ENCODE measurements around the gene AKT1. TPM values are rescaled to one million over a fixed set of nuclear protein-coding genes. Genes with fewer than 3 reads are reported as not detected.
"Not testable (repeated sequence)": the region's sequence is repeated elsewhere in the genome, so short reads cannot be mapped to it uniquely, and the experiment has no call there.

The AKT1 gene
- total RNA-seq, 1 donor from 2014 or later = 141 TPM

DNA sequence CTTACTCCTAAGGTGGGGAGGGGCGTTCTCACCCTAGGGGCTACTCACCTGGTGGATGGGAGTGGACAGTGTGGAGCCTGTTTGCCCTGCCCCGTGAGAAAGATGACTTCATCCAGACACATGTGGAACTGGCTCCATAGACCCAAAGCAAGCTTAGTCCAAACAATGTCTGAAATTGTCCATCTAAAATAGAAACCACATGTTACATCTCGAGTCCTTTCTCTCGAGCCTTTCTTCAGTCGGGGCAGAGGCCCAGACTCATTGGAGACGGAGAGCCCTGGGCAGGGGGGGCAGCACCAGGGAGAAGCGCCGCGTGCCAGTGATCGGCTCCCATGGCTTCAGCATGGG lies 38.3 kb downstream of the AKT1 start:
- intact Hi-C loops (cut with micrococcal nuclease) = no loop called here

DNA sequence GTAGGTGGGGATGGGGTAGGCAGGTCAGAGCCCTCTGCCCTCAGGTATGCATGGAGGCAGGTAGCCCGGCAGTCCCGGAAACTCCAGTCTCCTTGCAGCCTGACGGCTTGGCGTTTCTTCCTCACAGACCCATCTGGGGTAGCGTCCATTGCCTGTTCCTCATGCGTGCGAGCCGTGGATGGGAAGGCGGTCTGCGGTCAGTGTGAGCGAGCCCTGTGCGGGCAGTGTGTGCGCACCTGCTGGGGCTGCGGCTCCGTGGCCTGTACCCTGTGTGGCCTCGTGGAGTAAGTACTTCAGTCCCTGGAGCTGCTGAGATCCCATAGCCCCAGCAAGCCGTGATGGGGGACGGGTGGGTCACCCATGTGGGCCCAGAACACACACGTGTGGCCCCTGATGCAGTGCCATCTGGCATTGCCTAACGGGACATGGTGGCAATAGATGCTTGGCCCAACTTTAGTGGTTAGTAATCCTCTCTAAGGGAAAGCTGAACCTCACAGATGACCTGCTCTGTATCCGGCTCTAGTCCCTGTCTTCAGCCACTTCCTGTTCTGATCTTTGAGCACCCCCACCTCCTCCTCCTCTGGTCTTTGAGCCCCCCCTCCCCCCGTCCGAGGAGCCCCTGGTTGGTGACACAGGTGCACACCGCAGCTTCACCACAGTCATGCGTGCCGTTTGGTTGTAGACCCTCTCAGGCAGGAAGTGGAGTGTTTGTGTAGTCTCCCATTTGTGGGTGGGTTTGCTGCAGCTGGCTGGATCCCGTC lies 38.9 kb downstream of the AKT1 start:
- intact Hi-C loops (cut with micrococcal nuclease) = no loop called here

DNA sequence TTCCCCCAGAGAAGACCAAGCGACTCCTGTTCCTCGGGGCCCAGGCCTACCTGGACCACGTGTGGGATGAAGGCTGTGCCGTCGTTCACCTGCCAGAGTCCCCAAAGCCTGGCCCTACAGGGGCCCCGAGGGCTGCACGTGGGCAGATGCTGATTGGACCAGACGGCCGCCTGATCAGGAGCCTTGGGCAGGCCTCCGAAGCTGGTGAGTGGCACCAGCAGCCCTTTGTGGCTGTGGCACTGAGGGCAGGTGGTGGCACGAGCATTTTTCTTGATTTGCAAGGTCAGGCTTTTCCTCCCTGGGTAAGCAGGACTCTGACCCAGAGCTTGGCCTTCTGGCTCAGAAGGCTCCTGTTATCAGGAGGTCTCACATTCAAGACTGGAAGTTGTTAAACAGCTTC lies 39.9 kb downstream of the AKT1 start:
- intact Hi-C loops (cut with micrococcal nuclease) = no loop called here

DNA sequence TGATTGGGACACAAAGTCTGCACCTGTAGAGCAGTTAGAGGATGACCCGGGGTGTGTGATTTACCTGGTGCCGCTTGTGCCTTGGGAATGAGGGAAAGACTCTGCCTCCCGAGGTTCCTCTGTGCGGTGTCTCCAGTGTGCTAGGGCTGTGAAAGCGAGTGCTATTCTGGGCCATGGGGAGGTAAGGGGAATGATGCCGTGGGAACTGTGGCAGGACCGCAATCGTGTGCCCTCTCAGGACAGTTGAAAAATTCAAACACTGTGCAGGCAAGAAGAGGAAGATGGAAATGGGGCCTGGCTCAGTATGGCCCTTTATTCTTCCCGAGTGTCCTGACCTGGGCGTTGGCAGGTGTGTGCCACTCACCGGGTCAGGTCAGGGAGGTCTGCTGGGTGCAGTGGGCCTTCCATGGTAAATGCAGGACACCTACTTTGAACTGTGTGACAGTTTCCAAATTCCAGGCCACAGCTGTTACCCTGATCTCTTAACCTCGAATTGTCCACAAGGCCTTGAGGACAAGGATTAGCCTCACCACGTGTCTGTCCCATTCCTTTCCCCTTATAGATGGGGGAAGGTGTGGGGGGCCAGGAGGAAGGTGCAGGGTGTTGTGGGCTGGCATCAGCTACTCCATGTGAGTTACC lies 41.2 kb downstream of the AKT1 start:
- intact Hi-C loops (cut with micrococcal nuclease) = no loop called here

DNA sequence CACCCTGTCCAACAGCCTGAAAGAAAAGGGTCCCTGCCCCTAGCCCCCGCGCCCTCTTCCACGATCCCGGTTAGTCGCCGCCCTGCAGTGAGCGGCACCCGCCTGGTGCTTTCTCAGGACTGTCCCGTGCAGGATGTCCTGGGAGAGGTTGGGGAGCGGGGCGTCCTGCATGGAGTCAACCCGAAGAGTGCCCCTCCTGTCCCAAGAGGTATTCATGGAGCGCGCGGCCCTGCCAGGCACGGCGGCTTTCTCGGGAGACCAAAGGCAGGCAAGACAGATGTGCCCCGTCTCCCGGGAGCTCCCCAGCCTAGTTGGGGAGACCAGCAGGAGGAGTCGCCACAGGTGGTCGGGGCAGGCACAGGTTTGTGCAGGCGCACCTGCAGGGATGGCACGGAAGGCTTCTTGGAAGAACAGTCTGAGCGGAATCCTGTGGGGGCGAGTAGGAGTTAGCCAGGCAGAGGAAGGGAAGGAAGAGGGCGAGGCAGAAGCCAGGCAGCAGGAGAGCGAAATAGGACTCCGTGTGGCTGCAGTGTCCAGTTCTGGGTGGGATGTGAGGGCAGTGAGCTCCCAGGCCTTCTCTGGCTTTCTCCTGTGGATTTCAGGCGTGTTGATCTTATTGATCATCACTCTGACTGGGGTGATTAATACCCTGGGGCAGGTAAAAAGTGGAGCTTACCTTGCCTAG lies 41.9 kb downstream of the AKT1 start:
- intact Hi-C loops (cut with micrococcal nuclease) = loop anchor here (1.0 to 2.0 kb wide), 4 partner anchors 29 to 267 kb away; partner anchors contain the start of genes ADSS1 and CDCA4

DNA sequence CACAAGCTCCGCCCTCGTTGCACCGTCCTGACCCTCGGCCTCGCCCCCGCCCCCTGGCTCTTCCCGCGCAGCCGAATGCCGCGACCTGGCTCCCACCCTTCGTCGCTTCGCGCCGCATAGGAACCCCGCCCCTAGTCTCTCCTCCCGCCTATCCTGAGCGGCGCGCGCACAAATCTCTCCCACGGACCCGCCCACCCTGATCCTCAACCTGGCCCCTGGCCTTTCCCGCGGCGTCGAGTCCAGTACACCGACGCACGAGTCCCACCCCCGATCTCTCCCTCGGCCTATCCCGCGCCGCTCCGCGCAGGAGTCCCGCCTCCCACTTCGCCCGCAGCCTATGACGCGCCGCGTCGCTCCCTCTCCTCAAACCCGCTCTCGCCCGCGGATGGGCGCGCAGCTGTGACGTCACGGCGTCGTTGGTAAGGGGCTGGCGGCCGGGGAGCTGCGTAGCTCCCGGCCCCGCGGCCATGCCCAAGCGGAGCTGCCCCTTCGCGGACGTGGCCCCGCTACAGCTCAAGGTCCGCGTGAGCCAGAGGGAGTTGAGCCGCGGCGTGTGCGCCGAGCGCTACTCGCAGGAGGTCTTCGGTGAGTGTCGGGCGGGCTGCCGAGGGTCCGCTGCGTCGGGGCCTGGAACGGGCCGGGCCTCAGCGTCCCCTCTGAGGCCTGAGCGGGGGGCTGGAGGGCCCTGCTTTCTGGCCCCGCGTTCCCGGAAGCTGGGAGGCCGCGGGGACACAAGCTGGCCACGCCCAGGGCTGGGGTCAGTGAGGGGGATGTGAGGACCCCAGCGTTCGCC lies 42.6 kb downstream of the AKT1 start, which contains the start of gene SIVA1:
Gene SIVA1, plus strand, starts transcription at position 413 of the 793 bp plus-strand sequence. Its CDS starts 55 bp downstream, at position 468.
- intact Hi-C loops (cut with micrococcal nuclease) = loop anchor here (1.0 to 2.0 kb wide), 4 partner anchors 28 to 268 kb away; partner anchors contain the start of genes ADSS1 and CDCA4

DNA sequence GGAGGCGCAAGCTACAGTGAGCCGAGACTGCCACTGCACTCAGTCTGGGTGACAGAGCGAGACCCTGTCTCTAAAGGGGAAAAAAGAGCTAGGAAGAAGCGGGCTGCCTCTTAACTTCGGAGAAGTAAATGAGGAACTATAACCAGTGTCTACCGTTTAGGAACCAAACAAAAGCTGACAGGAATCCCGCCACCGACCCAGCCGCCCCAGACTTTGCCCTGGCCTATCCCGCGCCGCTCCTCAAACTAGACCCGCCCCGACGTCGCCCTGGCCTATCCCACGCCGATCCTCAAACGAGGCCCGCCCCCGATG lies 43.2 kb downstream of the AKT1 start:
- intact Hi-C loops (cut with micrococcal nuclease) = loop anchor here (2.0 kb wide), 3 partner anchors 28 to 268 kb away; partner anchors contain the start of genes ADSS1 and CDCA4

DNA sequence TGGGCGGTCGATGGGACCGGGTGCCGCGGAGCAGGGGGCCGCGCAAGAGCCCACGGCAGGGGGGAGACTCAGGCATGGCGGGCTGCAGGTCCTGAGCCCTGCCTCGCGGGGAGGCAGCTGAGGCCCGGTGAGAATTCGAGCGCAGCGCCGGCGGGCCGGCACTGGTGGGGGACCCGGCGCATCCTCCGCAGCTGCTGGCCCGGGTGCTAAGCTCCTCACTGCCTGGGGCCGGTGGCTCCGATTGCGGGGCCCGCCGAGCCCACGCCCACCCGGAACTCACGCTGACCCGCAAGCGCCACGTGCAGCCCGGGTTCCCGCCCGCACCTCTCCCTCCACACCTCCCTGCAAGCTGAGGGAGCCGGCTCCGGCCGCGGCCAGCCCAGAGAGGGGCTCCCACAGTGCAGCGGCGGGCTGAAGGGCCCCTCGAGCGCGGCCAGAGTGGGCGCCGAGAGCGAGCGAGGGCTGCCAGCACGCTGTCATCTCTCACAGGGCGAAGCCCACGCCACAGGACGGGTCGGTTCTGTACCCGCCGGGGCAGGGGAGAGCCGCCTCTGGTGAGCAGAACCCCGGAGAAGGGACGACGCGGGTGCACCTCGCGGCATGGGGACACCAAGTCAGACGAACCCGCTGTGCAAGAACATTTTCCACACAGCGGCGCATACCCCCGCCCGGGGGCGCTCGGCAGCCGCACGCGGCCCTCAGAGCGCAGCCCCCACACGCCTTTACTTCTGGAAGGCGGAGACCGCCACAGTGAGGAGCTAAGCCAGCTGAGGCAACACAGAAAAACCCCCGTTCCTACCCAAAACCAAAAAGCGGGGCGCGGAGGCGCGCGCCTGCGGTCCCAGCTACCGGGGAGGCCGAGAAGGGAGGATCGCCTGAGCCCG lies 43.8 kb downstream of the AKT1 start:
- intact Hi-C loops (cut with micrococcal nuclease) = loop anchor here (2.0 kb wide), 3 partner anchors 27 to 269 kb away; partner anchors contain the start of genes ADSS1 and CDCA4

DNA sequence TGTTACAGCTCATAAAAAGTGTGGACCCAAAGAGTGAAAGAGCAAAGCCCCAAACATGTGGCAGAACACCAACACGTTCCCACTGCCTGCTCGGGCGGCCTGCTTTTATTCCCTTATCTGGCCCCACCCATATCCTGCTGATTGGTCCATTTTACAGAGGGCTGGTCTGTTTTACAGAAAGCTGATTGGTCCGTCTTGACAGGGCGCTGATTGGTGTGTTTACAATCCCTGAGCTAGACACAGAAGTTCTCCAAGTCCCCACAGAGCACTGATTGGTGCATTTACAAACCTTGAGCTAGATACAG lies 44.8 kb downstream of the AKT1 start:
- intact Hi-C loops (cut with micrococcal nuclease) = not testable (repeated sequence)

DNA sequence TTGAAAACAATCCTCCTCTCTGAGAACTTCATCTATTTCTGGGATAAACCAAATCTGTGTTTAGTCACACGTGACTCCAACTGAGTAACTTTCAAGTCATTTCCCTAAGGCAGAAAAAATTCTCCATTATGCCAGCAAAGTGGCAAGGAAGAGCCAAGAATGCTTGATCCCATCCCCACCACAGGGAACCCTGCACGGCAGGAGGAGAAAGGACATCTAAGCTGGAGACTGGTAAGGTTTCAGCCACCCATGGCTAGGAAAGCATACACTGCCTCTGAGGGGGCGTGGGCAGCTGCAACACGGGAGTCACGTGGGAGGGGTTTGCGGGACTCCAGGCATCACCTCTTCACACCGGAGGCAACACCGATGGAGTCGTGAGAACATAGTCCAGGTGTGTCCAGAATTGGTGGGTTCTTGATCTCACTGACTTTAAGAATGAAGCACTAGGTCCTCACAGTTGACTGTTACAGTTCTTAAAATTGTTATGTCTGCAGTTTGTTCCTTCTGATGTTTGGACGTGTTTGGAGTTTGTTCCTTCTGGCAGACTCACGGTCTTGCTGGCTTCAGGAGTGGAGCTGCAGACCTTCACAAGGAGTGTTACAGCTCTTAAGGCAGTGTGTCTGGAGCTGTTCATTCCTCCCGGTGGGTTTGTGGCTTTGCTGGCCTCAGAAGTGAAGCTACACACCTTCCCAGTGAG lies 45.3 kb downstream of the AKT1 start:
- intact Hi-C loops (cut with micrococcal nuclease) = no loop called here

DNA sequence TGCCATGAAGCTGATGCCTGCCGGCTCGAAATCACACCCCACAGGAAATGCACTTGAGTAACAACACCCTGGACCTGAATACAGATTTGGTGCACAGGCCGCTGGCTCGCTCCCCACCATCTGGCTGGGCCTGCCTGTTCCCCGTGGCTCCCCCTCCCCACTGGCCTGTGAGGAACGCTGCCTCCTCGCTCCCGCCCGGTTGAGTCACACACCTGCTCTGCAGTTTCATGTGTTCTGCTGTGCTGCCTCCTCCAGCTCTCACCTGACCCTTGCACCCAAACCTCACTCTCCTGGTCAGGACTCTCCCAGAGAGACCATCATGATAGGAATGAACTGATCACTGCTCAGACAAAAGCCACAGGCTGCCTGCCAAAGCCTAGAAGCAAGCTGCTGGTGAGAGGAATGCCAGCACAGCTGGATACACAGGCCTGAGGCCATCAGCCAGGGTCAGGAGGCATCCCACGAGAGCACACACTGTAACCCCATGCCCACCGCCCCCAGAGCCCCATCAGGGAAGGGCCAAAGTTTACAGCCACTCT lies 46.4 kb downstream of the AKT1 start:
- intact Hi-C loops (cut with micrococcal nuclease) = no loop called here

DNA sequence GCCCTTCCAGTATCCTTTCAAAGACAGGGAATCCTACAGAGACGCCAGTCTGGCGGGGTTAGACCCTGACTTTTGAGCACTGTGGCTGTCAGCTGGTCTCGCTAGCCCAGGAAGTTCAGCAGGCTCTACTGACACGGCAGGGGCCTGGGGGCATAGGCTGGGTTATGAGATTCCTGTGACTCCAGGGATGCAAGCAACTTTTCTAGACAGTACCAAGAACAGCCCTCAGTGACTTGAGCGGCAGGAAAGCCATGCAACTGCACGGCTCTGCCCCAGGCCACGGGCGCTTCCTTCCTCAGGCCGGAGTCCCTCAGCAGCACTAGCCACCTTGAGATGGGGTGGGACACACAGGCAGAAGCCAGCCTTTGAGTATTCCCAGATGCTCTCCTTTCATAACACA lies 47.7 kb downstream of the AKT1 start:
- intact Hi-C loops (cut with micrococcal nuclease) = no loop called here

DNA sequence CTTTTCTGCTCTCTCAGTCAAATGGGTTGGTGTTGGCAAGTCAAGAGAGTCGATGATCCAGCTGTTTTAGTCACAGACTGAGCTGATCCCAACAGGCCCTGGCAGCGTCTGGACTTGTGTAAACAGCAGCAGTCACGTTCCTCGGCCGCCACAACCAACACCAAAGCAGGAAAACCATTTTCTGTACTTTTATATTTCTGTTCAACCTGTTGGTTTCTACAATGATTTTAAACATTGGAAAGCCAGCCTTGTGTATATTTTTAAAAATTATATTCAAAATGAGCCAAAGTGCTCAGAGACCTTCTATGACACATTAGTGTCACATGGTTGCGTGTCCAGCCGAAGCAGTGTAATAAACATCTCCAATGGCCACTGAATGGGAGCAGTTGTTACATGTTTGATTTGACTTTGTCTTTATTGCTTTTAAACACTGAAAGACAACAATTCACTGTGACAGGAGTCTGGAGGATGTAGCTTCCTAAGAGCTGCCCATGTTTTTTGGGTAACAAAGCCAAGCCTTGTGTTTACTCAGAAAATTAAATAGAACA lies 48.5 kb downstream of the AKT1 start:
- intact Hi-C loops (cut with micrococcal nuclease) = no loop called here

DNA sequence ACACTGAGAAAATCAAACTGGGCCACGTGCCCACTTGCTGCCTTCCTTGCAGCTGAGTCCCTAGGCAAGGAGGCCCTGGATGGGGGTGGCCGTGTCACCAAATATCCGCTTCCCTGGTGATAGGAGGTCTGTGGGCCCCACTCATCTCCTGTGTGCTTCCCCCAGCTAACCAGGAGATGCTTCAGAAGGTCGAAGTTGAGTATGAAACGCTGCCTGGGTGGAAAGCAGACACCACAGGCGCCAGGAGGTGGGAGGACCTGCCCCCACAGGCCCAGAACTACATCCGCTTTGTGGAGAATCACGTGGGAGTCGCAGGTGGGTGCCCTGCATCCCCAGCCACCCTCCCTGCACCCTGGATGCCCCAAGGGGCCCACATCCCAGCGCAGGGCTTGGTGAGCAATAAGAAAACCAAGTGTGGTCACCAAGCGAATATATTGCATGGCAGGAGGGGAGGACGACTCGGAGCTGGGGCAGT lies 49.4 kb downstream of the AKT1 start:
- intact Hi-C loops (cut with micrococcal nuclease) = no loop called here

DNA sequence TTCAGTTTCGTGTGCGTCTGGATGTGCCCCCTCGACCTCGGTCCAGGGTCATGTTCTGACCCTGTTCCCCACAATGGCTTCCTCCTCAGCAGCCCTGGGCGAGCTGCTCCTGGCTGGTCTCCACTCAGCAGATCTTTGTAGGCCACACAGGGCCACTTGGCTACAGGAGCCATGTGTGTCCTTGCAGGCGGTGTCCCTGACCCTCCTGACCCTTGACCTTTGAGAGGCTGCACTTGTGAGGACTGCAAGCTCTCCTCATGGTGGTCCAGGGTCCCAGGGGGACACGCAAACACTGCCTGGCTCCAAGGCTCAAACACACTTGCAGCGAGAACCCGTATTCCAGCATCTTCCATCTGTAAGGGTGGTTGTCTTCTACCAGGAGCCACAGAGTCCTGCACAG lies 50.1 kb downstream of the AKT1 start:
- intact Hi-C loops (cut with micrococcal nuclease) = no loop called here

DNA sequence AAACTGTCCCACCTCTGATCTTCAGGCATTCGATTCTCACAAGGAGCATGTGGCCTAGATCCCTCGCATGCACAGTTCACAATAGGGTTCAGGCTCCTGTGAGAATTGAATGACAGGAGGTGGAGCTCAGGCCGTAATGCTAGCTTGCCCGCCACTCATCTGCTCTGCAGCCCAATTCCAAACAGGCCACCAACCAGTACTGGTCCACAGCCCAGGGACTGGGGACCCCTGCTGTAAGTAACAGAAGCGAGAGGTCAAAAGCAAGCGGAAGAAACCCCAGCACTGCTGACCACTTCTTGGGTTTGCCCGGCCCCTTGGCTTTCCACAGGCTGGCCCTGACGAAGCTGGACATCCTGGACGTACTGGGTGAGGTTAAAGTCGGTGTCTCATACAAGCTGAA lies 51.1 kb downstream of the AKT1 start:
- intact Hi-C loops (cut with micrococcal nuclease) = no loop called here

DNA sequence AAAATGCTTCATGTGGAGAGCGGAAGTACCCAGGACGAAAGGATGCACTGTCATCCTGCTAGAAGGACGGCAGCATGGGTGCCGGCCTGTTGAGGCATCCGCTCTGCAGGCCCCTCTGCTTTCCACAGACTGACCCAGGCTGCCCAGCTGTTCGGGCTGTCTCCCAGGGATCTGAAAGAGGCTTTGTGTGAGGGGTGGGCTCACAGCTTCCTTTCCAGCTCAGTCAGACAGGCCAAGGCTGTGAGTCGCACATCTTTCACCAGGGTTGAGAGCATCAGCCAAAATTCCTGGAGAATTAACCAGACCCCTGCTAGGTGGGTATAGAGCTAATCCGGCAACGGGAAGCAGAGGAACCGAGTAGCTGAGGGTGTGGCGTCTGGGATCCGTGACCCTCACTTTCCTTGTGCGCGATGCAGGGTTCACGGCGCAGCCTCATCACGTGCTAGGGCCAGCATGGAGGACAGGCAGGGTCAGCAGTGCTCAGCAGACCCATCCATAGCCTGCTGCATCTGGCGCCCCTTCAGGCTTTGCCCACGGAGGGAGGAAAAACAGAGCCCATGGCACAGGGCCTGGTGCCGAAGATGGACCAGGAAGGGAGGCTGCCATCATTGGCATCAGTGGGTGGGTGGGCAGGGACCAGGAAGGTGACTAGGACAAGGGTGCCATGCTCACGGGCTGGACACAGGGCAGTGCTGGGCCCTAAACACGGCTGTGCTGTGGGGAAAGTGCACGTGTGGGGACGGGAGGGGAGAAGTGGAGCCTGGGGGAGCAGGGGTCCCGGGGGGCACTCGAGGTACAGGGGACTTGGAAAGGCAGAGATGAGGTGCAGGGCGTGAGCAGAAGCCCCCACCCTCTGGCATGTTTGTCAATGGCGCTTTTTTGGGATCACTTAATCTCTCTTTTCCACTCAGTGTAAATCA lies 51.8 kb downstream of the AKT1 start:
- intact Hi-C loops (cut with micrococcal nuclease) = no loop called here

Data from T-helper 2 cell treated with Interferon-gamma antibody and Interleukin-4, amounts not matched to agents 100 ng/mL and 5 ng/mL, for 36 hours (primary cell).